ENCODE measurements around the gene COQ8A. TPM values are rescaled to one million over a fixed set of nuclear protein-coding genes. Genes with fewer than 3 reads are reported as not detected.
"Not testable (repeated sequence)": the region's sequence is repeated elsewhere in the genome, so short reads cannot be mapped to it uniquely, and the experiment has no call there.

The COQ8A gene
- polyA plus RNA-seq, 2 of the 4 experiments (the other 2 are of a cell fraction): 10.8 to 12.4 TPM

DNA sequence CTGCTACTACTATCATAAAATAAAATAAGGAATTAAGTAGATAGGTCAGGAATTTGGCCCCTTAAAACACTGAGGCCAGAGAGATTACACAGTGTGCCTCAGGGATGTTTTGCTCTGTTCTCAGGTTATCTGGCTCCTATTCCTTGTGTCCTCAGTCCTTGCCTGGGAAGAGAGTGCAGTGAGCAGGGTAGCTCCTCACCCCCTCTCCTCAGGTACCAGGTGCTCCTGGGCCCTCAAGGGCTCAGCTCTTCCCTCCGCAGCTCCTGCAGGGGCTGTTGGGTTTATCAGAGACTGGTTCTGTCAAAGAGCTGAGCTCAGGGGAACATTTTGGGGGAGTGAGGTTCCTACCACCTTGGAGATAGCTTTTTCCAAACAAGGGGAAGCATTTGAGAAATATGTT lies 20.1 kb upstream of the COQ8A start:
- DNase-seq (ENCODE audit: low read depth in 1 of 2, low spot score in 1 of 2): no peak
- CTCF ChIA-PET: no interaction called here
- POLR2A ChIA-PET: no interaction called here

DNA sequence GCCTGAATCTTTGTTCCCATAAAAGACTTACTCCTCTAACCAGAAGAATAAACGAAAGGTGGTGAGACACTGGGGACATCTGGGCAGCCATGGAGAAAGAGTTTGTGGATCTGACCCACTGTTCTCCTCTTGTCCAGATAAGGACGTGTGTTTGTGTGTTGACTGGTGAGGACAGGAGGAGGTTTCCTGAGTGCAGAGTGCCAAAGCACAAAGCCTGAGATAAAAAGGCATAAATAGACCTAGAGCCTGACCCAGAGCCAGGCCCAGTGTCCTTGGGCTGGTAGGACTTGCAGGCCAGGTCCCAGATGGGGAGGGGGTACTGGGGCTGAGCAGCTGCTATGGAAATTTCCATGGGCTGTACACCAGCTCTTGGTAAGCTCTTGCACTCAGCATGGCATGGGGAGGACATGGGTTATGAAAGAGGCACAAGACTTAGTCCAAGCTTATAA lies 19.6 kb upstream of the COQ8A start:
- ChIA-PET CTCF (no interaction called here), POLR2A (no interaction called here)
- Histone ChIP-seq H3K4me3 (no peak overlapping the region), H3K4me1 (no peaks in the 10 kb centered on the region), H3K27ac (no peak overlapping the region), H3K4me2 (no peak overlapping the region), H3K9me3 (no peaks in the 10 kb centered on the region)
- FAIRE-seq (no peak), ATAC-seq (no peak), DNase-seq (ENCODE audit: low read depth in 1 of 2, low spot score in 1 of 2) (no peak)
- TF ChIP-seq RFX5 (IDR thresholded peaks at IDR 0.05): no peak
- no peak for TF ChIP-seq GATA3 (IDR thresholded peaks at IDR 0.05; ENCODE audit: borderline replicate concordance)
- TF ChIP-seq ZFP36 (IDR thresholded peaks at IDR 0.05; ENCODE audit: borderline replicate concordance, partially characterized antibody): no peak
- TF ChIP-seq KDM1A (IDR thresholded peaks at IDR 0.05; ENCODE audit: low read depth): no peak
- TF ChIP-seq RARB (CRISPR knock-in tag; IDR thresholded peaks at IDR 0.05): no peak
- WGBS (ENCODE audit: missing lambda C conversion rate): 77% methylated on average over 2 of the region's 2 CpGs

More for the DNA sequence above, 20.1 kb upstream of the COQ8A start:
- 93% methylated on average over 1 of the region's 1 CpG for WGBS (ENCODE audit: missing lambda C conversion rate)
- Histone ChIP-seq H3K27ac (no peak overlapping the region), H3K4me3 (no peak overlapping the region), H3K9me3 (no peaks in the 10 kb centered on the region), H3K4me2 (no peak overlapping the region), H3K4me1 (no peaks in the 10 kb centered on the region)
- no peak for ATAC-seq
- TF ChIP-seq RNF2 (IDR thresholded peaks at IDR 0.05; ENCODE audit: borderline replicate concordance, low read depth): no peak
- TF ChIP-seq, protein P1, sequence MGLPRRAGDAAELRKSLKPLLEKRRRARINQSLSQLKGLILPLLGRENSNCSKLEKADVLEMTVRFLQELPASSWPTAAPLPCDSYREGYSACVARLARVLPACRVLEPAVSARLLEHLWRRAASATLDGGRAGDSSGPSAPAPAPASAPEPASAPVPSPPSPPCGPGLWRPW (IDR thresholded peaks at IDR 0.05): no peak
- no peak for FAIRE-seq

DNA sequence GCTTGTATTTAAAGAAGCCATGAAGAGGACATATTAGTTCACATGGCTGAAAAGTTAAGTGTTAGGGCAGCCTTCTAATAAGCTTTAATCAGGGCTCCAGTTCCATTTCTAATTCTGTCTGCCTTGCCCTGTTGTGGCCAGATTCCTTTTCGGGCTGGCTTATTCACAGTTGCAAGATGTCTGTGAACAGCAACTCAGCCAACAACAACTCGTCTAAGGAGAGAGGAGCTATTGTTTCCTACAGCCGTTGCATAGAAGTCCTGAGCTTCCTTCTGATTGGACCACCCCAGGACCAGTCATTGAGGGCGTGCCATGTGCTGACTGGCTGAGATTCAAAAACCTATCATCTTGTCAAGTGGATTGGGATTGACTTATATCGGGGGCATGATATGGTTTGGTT lies 18.6 kb upstream of the COQ8A start:
- Histone ChIP-seq H3K4me3 (no peak overlapping the region), H3K4me1 (no peaks in the 10 kb centered on the region), H3K4me2 (no peak overlapping the region), H3K9me3 (no peaks in the 10 kb centered on the region), H3K27ac (no peak overlapping the region)
- WGBS (ENCODE audit: missing lambda C conversion rate): 85% methylated on average over 5 of the region's 5 CpGs
- TF ChIP-seq SREBF2 (IDR thresholded peaks at IDR 0.05): no peak
- no peak for TF ChIP-seq HDAC2 (IDR thresholded peaks at IDR 0.05)
- TF ChIP-seq RAD21 (conservative IDR thresholded peaks at IDR 0.05 in 1 of 2, IDR thresholded peaks at IDR 0.05 in 1 of 2): no peak
- TF ChIP-seq, protein P2, sequence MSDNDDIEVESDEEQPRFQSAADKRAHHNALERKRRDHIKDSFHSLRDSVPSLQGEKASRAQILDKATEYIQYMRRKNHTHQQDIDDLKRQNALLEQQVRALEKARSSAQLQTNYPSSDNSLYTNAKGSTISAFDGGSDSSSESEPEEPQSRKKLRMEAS (IDR thresholded peaks at IDR 0.05): no peak
- no peak for TF ChIP-seq TP53 (CRISPR knock-in tag; IDR thresholded peaks at IDR 0.05)
- TF ChIP-seq, protein P3, sequence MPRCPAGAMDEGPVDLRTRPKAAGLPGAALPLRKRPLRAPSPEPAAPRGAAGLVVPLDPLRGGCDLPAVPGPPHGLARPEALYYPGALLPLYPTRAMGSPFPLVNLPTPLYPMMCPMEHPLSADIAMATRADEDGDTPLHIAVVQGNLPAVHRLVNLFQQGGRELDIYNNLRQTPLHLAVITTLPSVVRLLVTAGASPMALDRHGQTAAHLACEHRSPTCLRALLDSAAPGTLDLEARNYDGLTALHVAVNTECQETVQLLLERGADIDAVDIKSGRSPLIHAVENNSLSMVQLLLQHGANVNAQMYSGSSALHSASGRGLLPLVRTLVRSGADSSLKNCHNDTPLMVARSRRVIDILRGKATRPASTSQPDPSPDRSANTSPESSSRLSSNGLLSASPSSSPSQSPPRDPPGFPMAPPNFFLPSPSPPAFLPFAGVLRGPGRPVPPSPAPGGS (IDR thresholded peaks at IDR 0.05): no peak
- TF ChIP-seq EHMT2 (IDR thresholded peaks at IDR 0.05; ENCODE audit: low read depth): no peak
- no peak for TF ChIP-seq POLR2A (IDR thresholded peaks at IDR 0.05; ENCODE audit: low read length)
- TF ChIP-seq ZSCAN20 (CRISPR knock-in tag; IDR thresholded peaks at IDR 0.05): no peak
- no peak for TF ChIP-seq SMC3 (IDR thresholded peaks at IDR 0.05)
- no peak for TF ChIP-seq HOXB13 (CRISPR knock-in tag; IDR thresholded peaks at IDR 0.05; ENCODE audit: low read depth)
- TF ChIP-seq, protein P4, sequence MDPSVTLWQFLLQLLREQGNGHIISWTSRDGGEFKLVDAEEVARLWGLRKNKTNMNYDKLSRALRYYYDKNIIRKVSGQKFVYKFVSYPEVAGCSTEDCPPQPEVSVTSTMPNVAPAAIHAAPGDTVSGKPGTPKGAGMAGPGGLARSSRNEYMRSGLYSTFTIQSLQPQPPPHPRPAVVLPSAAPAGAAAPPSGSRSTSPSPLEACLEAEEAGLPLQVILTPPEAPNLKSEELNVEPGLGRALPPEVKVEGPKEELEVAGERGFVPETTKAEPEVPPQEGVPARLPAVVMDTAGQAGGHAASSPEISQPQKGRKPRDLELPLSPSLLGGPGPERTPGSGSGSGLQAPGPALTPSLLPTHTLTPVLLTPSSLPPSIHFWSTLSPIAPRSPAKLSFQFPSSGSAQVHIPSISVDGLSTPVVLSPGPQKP (IDR thresholded peaks at IDR 0.05; ENCODE audit: low read depth, low read length): no peak
- no peak for TF ChIP-seq NR3C1 (IDR thresholded peaks at IDR 0.05)
- FAIRE-seq (no peak), ATAC-seq (no peak), DNase-seq (ENCODE audit: low read depth in 1 of 2, low spot score in 1 of 2) (no peak)
- CTCF ChIA-PET: interaction anchor here (0.6 to 0.8 kb wide), 3 partner anchors 14 to 119 kb away, joined by 3 to 4 read pairs (median 3); no protein-coding TSS in a partner anchor
- POLR2A ChIA-PET: interaction anchor here (0.6 kb wide), 2 partner anchors 17 to 137 kb away, joined by 3 to 4 read pairs; no protein-coding TSS in a partner anchor

DNA sequence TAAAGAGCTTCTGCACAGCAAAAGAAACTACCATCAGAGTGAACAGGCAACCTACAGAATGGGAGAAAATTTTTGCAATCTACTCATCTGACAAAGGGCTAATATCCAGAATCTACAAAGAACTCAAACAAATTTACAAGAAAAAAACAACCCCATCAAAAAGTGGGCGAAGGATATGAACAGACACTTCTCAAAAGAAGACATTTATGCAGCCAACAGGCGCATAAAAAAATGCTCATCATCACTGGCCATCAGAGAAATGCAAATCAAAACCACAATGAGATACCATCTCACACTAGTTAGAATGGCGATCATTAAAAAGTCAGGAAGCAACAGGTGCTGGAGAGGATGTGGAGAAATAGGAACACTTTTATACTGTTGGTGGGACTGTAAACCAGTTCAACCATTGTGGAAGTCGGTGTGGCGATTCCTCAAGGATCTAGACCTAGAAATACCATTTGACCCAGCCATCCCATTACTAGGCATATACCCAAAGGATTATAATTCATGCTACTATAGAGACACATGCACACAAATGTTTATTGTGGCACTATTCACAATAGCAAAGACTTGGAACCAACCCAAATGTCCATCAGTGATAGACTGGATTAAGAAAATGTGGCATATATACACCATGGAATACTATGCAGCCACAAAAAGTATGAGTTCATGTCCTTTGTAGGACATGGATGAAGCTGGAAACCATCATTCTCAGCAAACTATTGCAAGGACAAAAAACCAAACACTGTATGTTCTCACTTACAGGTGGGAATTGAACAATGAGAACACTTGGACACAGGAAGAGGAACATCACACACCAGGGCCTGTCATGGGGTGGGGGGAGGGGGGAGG lies 10.6 kb upstream of the COQ8A start:
- H3K9me3 ChIP-seq: peaks cover 18% of the 10 kb centered on the region; the same call in 1 of the 3 replicates
- H3K4me1 ChIP-seq; CTCF ChIA-PET; ATAC-seq; FAIRE-seq; H3K4me2 ChIP-seq; H3K27ac ChIP-seq; DNase-seq (ENCODE audit: low read depth in 1 of 2, low spot score in 1 of 2); POLR2A ChIA-PET; H3K4me3 ChIP-seq: not testable (repeated sequence)
- WGBS (ENCODE audit: missing lambda C conversion rate): 80% methylated on average over 5 of the region's 5 CpGs

Data from A549 (cell line).